HEK293 (cell line): ENCODE measurements around the gene PDE8B.

Source experiments
- CTCF ChIA-PET: fragments of 350-600 bp; formaldehyde crosslinking; extraction: SDS; loops from one replicate; lab custom pipeline; 2021; ENCODE audit warnings: antibody characterized with exemption; lab: Yijun Ruan, JAX
- POLR2A ChIA-PET: fragments of 300-600 bp; formaldehyde crosslinking; extraction: SDS; loops from one replicate; lab custom pipeline; 2020; ENCODE audit warnings: antibody characterized with exemption, inconsistent platforms; lab: Yijun Ruan, JAX
- H3K27ac ChIP-seq: fragments of 200-500 bp; sonication (Bioruptor generic); 2 replicates; pipeline ENCODE4 v1.5.1; 2014; ENCODE audit warnings: low read depth, low read length, control low read depth, inconsistent platforms; ENCODE audit errors: extremely low read depth
- H3K36me3 ChIP-seq, 2 experiments: fragments of 200-500 bp in 1 of 2; sonication (Bioruptor generic) in 1 of 2; 1 replicate in 1 of 2; 2 replicates in 1 of 2; pipeline ENCODE4 v1.5.1; 2014 to 2017; ENCODE audit warnings: inconsistent platforms in 2 of 2, low read length in 2 of 2; ENCODE audit not compliant: control insufficient read depth in 2 of 2, insufficient read depth in 1 of 2
- H3K4me1 ChIP-seq: fragments of 200-500 bp; sonication (Bioruptor generic); 2 replicates; pipeline ENCODE4 v1.5.1; 2014; ENCODE audit warnings: mild to moderate bottlenecking, low read length, inconsistent platforms; ENCODE audit not compliant: control insufficient read depth, insufficient read depth
- H3K4me3 ChIP-seq: 2 replicates; pipeline ENCODE4 v1.5.1; 2011; ENCODE audit warnings: low read depth, mild to moderate bottlenecking, control low read depth, low read length, moderate library complexity
- H3K9me3 ChIP-seq: fragments of 200-500 bp; sonication (Bioruptor generic); 2 replicates; pipeline ENCODE4 v1.5.1; 2014; ENCODE audit warnings: low read depth, low read length, inconsistent platforms; ENCODE audit not compliant: control insufficient read depth, insufficient read depth
- GLI4 ChIP-seq: fragments of 450-650 bp; formaldehyde crosslinking; IDR thresholded peaks from 2 replicates; pipeline ENCODE4 v1.5.1; 2016; ENCODE audit warnings: missing biosample characterization, missing genetic modification characterization
- MZF1 ChIP-seq: fragments of 450-650 bp; formaldehyde crosslinking; IDR thresholded peaks from 2 replicates; pipeline ENCODE4 v1.5.1; 2017; ENCODE audit warnings: missing biosample characterization, missing genetic modification characterization, borderline replicate concordance
- ZFP37 ChIP-seq: fragments of 450-650 bp; formaldehyde crosslinking; IDR thresholded peaks from 2 replicates; pipeline ENCODE4 v1.5.1; 2016; ENCODE audit warnings: missing biosample characterization, missing genetic modification characterization
- ZFP69B ChIP-seq: fragments of 450-650 bp; formaldehyde crosslinking; IDR thresholded peaks from 2 replicates; pipeline ENCODE4 v1.5.1; 2016; ENCODE audit warnings: missing biosample characterization, missing genetic modification characterization
- ZNF10 ChIP-seq: fragments of 450-650 bp; formaldehyde crosslinking; IDR thresholded peaks from 2 replicates; pipeline ENCODE4 v1.5.1; 2017; ENCODE audit warnings: missing biosample characterization, missing genetic modification characterization
- ZNF221 ChIP-seq: fragments of 450-650 bp; formaldehyde crosslinking; IDR thresholded peaks from 2 replicates; pipeline ENCODE4 v1.5.1; 2017; ENCODE audit warnings: missing biosample characterization, missing genetic modification characterization, borderline replicate concordance
- ZNF274 ChIP-seq, 2 experiments: fragments of 200-500 bp in 1 of 2; fragments of 450-650 bp in 1 of 2; sonication (Bioruptor generic) in 1 of 2; formaldehyde crosslinking in 1 of 2; IDR thresholded peaks; 2 replicates each; pipeline versions ENCODE4 v1.5.1 to v1.6.1; 2014 to 2016; ENCODE audit warnings: borderline replicate concordance in 1 of 2, inconsistent platforms in 1 of 2, low read length in 1 of 2, missing biosample characterization in 1 of 2, missing genetic modification characterization in 1 of 2
- ZNF37A ChIP-seq: fragments of 450-650 bp; IDR thresholded peaks from 2 replicates; pipeline ENCODE4 v1.5.1; 2018; ENCODE audit warnings: missing biosample characterization, missing genetic modification characterization
- ZNF48 ChIP-seq: fragments of 450-650 bp; formaldehyde crosslinking; IDR thresholded peaks from 2 replicates; pipeline ENCODE4 v1.5.1; 2016; ENCODE audit warnings: missing biosample characterization, missing genetic modification characterization
- ZNF600 ChIP-seq: fragments of 450-650 bp; formaldehyde crosslinking; IDR thresholded peaks from 2 replicates; pipeline ENCODE4 v1.5.1; 2016; ENCODE audit warnings: missing biosample characterization, missing genetic modification characterization
- ZNF776 ChIP-seq: fragments of 450-650 bp; formaldehyde crosslinking; IDR thresholded peaks from 2 replicates; pipeline ENCODE4 v1.5.0; 2017; ENCODE audit warnings: missing biosample characterization, missing genetic modification characterization, borderline replicate concordance
- ZXDB ChIP-seq: fragments of 450-650 bp; formaldehyde crosslinking; IDR thresholded peaks from 2 replicates; pipeline ENCODE4 v1.5.1; 2016; ENCODE audit warnings: missing biosample characterization, missing genetic modification characterization
- TF ChIP-seq, protein P1 (sequence below): fragments of 450-650 bp; formaldehyde crosslinking; IDR thresholded peaks from 2 replicates; pipeline ENCODE4 v1.5.1; 2017; ENCODE audit warnings: missing biosample characterization, missing genetic modification characterization
- TF ChIP-seq, protein P2 (sequence below): fragments of 450-650 bp; formaldehyde crosslinking; IDR thresholded peaks from 2 replicates; pipeline ENCODE4 v1.5.1; 2016; ENCODE audit warnings: missing biosample characterization, missing genetic modification characterization
- TF ChIP-seq, protein P3 (sequence below): fragments of 450-650 bp; formaldehyde crosslinking; conservative IDR thresholded peaks from 2 replicates; pipeline ENCODE4 v1.5.1; 2016; ENCODE audit warnings: low read depth, missing biosample characterization, missing genetic modification characterization
- TF ChIP-seq, protein P4 (sequence below): fragments of 450-650 bp; formaldehyde crosslinking; IDR thresholded peaks from 2 replicates; pipeline ENCODE4 v1.5.1; 2017; ENCODE audit warnings: missing biosample characterization, mild to moderate bottlenecking, missing genetic modification characterization, moderate library complexity
- TF ChIP-seq, protein P5 (sequence below): fragments of 450-650 bp; IDR thresholded peaks from 2 replicates; pipeline ENCODE4 v1.5.1; 2018; ENCODE audit warnings: missing biosample characterization, missing genetic modification characterization
- TF ChIP-seq, protein P6 (sequence below): fragments of 450-650 bp; formaldehyde crosslinking; IDR thresholded peaks from 2 replicates; pipeline ENCODE4 v1.5.1; 2017; ENCODE audit warnings: missing biosample characterization, missing genetic modification characterization

Gene PDE8B

DNA sequence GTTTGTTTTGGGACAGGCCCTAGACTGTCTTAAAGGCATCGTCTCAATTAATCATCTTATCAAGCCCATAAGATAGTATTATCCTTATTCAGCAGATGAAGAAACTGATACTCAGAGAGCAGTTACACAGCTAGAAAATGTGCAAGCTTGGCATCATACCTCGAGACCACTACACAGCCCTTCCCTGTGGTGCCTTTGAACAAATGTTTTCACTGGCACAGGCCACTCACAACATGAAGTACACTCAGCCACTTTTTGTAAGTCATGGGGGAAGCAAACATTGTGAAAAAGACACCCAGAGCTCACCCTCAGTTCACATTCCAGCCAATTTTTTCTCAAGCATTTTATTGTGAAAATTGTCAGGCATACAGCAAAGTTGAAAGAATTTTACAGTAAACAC lies 159.1 kb downstream of the PDE8B start (continued):
- TF ChIP-seq, protein P1, sequence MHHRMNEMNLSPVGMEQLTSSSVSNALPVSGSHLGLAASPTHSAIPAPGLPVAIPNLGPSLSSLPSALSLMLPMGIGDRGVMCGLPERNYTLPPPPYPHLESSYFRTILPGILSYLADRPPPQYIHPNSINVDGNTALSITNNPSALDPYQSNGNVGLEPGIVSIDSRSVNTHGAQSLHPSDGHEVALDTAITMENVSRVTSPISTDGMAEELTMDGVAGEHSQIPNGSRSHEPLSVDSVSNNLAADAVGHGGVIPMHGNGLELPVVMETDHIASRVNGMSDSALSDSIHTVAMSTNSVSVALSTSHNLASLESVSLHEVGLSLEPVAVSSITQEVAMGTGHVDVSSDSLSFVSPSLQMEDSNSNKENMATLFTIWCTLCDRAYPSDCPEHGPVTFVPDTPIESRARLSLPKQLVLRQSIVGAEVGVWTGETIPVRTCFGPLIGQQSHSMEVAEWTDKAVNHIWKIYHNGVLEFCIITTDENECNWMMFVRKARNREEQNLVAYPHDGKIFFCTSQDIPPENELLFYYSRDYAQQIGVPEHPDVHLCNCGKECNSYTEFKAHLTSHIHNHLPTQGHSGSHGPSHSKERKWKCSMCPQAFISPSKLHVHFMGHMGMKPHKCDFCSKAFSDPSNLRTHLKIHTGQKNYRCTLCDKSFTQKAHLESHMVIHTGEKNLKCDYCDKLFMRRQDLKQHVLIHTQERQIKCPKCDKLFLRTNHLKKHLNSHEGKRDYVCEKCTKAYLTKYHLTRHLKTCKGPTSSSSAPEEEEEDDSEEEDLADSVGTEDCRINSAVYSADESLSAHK (tag by site-specific recombination) = no peak
- TF ChIP-seq, protein P2, sequence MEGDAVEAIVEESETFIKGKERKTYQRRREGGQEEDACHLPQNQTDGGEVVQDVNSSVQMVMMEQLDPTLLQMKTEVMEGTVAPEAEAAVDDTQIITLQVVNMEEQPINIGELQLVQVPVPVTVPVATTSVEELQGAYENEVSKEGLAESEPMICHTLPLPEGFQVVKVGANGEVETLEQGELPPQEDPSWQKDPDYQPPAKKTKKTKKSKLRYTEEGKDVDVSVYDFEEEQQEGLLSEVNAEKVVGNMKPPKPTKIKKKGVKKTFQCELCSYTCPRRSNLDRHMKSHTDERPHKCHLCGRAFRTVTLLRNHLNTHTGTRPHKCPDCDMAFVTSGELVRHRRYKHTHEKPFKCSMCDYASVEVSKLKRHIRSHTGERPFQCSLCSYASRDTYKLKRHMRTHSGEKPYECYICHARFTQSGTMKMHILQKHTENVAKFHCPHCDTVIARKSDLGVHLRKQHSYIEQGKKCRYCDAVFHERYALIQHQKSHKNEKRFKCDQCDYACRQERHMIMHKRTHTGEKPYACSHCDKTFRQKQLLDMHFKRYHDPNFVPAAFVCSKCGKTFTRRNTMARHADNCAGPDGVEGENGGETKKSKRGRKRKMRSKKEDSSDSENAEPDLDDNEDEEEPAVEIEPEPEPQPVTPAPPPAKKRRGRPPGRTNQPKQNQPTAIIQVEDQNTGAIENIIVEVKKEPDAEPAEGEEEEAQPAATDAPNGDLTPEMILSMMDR (tag by site-specific recombination) = no peak
- TF ChIP-seq ZFP37 (tag by site-specific recombination) = no peak

DNA sequence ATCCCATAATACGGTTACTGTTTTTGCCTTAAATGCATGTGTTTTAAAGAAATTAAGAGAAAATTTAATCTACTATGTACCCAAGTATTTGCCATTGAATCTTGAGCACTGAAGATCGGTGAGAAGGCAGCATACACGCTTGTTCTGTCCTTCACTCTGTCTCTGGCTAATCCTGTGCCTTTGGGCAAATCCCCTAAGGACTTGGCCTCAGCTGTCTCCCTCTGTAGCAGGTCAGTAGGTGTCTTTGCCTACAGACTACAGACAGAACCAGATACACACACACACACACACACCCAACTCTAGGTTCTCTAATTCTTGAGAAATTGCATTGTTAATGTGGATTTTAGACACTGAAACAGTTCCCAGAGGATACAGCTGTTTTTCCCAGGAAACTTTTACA lies 164.2 kb downstream of the PDE8B start:
- ChIA-PET POLR2A (no interaction called here), CTCF (interaction anchor here (0.7 kb wide), 1 partner anchor 143 kb away, joined by 3 read pairs; no protein-coding TSS in a partner anchor)
- TF ChIP-seq ZNF776 = no peak
- TF ChIP-seq, protein P3, sequence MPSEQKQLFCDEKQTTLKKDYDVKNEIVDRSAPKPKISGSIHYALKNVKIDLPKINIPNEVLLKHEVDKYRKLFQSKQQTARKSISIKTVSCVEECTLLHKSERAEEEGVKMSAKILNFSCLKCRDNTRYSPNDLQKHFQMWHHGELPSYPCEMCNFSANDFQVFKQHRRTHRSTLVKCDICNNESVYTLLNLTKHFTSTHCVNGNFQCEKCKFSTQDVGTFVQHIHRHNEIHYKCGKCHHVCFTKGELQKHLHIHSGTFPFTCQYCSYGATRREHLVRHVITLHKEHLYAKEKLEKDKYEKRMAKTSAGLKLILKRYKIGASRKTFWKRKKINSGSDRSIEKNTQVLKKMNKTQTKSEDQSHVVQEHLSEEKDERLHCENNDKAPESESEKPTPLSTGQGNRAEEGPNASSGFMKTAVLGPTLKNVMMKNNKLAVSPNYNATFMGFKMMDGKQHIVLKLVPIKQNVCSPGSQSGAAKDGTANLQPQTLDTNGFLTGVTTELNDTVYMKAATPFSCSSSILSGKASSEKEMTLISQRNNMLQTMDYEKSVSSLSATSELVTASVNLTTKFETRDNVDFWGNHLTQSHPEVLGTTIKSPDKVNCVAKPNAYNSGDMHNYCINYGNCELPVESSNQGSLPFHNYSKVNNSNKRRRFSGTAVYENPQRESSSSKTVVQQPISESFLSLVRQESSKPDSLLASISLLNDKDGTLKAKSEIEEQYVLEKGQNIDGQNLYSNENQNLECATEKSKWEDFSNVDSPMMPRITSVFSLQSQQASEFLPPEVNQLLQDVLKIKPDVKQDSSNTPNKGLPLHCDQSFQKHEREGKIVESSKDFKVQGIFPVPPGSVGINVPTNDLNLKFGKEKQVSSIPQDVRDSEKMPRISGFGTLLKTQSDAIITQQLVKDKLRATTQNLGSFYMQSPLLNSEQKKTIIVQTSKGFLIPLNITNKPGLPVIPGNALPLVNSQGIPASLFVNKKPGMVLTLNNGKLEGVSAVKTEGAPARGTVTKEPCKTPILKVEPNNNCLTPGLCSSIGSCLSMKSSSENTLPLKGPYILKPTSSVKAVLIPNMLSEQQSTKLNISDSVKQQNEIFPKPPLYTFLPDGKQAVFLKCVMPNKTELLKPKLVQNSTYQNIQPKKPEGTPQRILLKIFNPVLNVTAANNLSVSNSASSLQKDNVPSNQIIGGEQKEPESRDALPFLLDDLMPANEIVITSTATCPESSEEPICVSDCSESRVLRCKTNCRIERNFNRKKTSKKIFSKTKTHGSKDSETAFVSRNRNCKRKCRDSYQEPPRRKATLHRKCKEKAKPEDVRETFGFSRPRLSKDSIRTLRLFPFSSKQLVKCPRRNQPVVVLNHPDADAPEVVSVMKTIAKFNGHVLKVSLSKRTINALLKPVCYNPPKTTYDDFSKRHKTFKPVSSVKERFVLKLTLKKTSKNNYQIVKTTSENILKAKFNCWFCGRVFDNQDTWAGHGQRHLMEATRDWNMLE (tag by site-specific recombination) = no peak
- no peak for TF ChIP-seq MZF1 (tag by site-specific recombination)
- no peak for TF ChIP-seq ZNF10 (tag by site-specific recombination)
- no peak for TF ChIP-seq ZNF48 (tag by site-specific recombination)
- TF ChIP-seq, protein P4, sequence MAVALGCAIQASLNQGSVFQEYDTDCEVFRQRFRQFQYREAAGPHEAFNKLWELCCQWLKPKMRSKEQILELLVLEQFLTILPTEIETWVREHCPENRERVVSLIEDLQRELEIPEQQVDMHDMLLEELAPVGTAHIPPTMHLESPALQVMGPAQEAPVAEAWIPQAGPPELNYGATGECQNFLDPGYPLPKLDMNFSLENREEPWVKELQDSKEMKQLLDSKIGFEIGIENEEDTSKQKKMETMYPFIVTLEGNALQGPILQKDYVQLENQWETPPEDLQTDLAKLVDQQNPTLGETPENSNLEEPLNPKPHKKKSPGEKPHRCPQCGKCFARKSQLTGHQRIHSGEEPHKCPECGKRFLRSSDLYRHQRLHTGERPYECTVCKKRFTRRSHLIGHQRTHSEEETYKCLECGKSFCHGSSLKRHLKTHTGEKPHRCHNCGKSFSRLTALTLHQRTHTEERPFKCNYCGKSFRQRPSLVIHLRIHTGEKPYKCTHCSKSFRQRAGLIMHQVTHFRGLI (tag by site-specific recombination) = no peak
- no peak for TF ChIP-seq ZFP69B
- TF ChIP-seq, protein P5, sequence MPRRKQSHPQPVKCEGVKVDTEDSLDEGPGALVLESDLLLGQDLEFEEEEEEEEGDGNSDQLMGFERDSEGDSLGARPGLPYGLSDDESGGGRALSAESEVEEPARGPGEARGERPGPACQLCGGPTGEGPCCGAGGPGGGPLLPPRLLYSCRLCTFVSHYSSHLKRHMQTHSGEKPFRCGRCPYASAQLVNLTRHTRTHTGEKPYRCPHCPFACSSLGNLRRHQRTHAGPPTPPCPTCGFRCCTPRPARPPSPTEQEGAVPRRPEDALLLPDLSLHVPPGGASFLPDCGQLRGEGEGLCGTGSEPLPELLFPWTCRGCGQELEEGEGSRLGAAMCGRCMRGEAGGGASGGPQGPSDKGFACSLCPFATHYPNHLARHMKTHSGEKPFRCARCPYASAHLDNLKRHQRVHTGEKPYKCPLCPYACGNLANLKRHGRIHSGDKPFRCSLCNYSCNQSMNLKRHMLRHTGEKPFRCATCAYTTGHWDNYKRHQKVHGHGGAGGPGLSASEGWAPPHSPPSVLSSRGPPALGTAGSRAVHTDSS (tag by site-specific recombination) = no peak
- no peak for TF ChIP-seq ZNF221 (tag by site-specific recombination)
- TF ChIP-seq ZNF600 (tag by site-specific recombination) = no peak
- TF ChIP-seq ZNF37A (tag by site-specific recombination) = no peak
- TF ChIP-seq ZNF274 (IDR thresholded peaks at IDR 0.05; ENCODE audit: low read length) = no peak
- TF ChIP-seq ZNF274 (tag by site-specific recombination; IDR thresholded peaks at IDR 0.05; ENCODE audit: borderline replicate concordance) = no peak
- TF ChIP-seq GLI4 (tag by site-specific recombination) = no peak
- TF ChIP-seq, protein P6, sequence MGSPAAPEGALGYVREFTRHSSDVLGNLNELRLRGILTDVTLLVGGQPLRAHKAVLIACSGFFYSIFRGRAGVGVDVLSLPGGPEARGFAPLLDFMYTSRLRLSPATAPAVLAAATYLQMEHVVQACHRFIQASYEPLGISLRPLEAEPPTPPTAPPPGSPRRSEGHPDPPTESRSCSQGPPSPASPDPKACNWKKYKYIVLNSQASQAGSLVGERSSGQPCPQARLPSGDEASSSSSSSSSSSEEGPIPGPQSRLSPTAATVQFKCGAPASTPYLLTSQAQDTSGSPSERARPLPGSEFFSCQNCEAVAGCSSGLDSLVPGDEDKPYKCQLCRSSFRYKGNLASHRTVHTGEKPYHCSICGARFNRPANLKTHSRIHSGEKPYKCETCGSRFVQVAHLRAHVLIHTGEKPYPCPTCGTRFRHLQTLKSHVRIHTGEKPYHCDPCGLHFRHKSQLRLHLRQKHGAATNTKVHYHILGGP (tag by site-specific recombination) = no peak
- TF ChIP-seq ZXDB (tag by site-specific recombination) = no peak

More for the DNA sequence above, 164.2 kb downstream of the PDE8B start:
- Histone ChIP-seq H3K27ac (no peak overlapping the region), H3K4me1 (no peaks in the 10 kb centered on the region), H3K36me3 (no peaks in the 10 kb centered on the region), H3K4me3 (no peak overlapping the region), H3K9me3 (no peaks in the 10 kb centered on the region)
